HepG2 (cell line): ENCODE results near the gene DDN. TPM values are rescaled to one million over a fixed set of nuclear protein-coding genes. Genes with fewer than 3 reads are reported as not detected.

Source experiments
- ATAC-seq: fragments of 200-7000 bp; cut with Tn5 transposase; 3 replicates; pipeline ENCODE4 v1.9.1; 2020; ENCODE audit warnings: mild to moderate bottlenecking, moderate library complexity
- BruUV-seq: library from RNA; stranded (reverse); fragments of 400-500 nt; replicated peaks from 2 replicates; lab custom pipeline; 2021; lab: Mats Ljungman, UMichigan
- CTCF ChIA-PET: fragments of 300-600 bp; formaldehyde crosslinking; extraction: SDS; loops from one replicate; lab custom pipeline; 2021; ENCODE audit warnings: low total read pairs, inconsistent platforms, low intra/inter-chr PET ratio; lab: Yijun Ruan, JAX
- POLR2A ChIA-PET: fragments of 350-600 bp; sonication (Branson Sonifier 250); formaldehyde crosslinking; loops from one replicate; lab custom pipeline; 2020; ENCODE audit warnings: antibody characterized with exemption, inconsistent platforms; lab: Yijun Ruan, JAX
- DNase-seq: peaks from one replicate; pipeline ENCODE4 v3.0.0-alpha.2; 2015; ENCODE audit warnings: low spot score
- FAIRE-seq: peaks from 3 replicates; lab custom pipeline; 2011; peaks lifted over from hg19 to GRCh38; lab: Jason Lieb, UNC
- H2AFZ ChIP-seq: one replicate; pipeline ENCODE4 v1.6.1; 2011; ENCODE audit warnings: low read length, inconsistent platforms
- H3K27ac ChIP-seq: fragments of 300-600 bp; 3 replicates; pipeline ENCODE4 v1.8.0; 2011; ENCODE audit warnings: mixed run types, mild to moderate bottlenecking, mixed read lengths, low read length, inconsistent platforms; ENCODE audit not compliant: insufficient read depth; ENCODE audit errors: extremely low read length
- H3K27me3 ChIP-seq, 2 experiments: fragments of 200-600 bp in 1 of 2; 2 replicates in 1 of 2; 3 replicates in 1 of 2; pipeline versions ENCODE4 v1.6.0 to v1.8.0; 2011; ENCODE audit warnings: low read length in 2 of 2, mild to moderate bottlenecking in 2 of 2, moderate library complexity in 2 of 2, inconsistent platforms in 1 of 2; ENCODE audit not compliant: insufficient read depth in 2 of 2, control insufficient read depth in 1 of 2
- H3K36me3 ChIP-seq, 2 experiments: fragments of 200-600 bp in 1 of 2; replicated peaks in 1 of 2; 2 replicates in 1 of 2; 3 replicates in 1 of 2; pipeline versions ENCODE4 v1.5.1 to v1.8.0; 2011; ENCODE audit warnings: low read length in 2 of 2, inconsistent platforms in 1 of 2; ENCODE audit not compliant: insufficient read depth in 2 of 2, control insufficient read depth in 1 of 2
- H3K4me1 ChIP-seq: 2 replicates; pipeline ENCODE4 v1.5.1; 2012; ENCODE audit warnings: low read length, inconsistent platforms; ENCODE audit not compliant: insufficient read depth
- H3K4me2 ChIP-seq: 2 replicates; pipeline ENCODE4 v1.6.0; 2011; ENCODE audit warnings: low read depth, low read length, inconsistent platforms
- H3K4me3 ChIP-seq, 3 experiments: fragments of 200-600 bp in 1 of 3; sonication (generic), shearing (Covaris generic) in 1 of 3; replicated peaks in 1 of 3; 2 replicates each; pipeline ENCODE4 v1.5.1; 2011 to 2016; ENCODE audit warnings: low read length in 3 of 3, inconsistent platforms in 2 of 3, low read depth in 2 of 3, mild to moderate bottlenecking in 2 of 3, control low read depth in 1 of 3, mixed read lengths in 1 of 3; ENCODE audit not compliant: insufficient read depth in 1 of 3
- H3K79me2 ChIP-seq: one replicate; pipeline ENCODE4 v1.6.1; 2011; ENCODE audit warnings: low read length, inconsistent platforms; ENCODE audit not compliant: insufficient read depth
- H3K9ac ChIP-seq: 2 replicates; pipeline ENCODE4 v1.6.0; 2011; ENCODE audit warnings: mild to moderate bottlenecking, low read depth, low read length, inconsistent platforms; ENCODE audit not compliant: insufficient read depth
- H3K9me3 ChIP-seq: 2 replicates; pipeline ENCODE4 v1.5.1; 2012; ENCODE audit warnings: mild to moderate bottlenecking, low read length
- H4K20me1 ChIP-seq: 2 replicates; pipeline ENCODE4 v1.6.0; 2011; ENCODE audit warnings: inconsistent platforms, mild to moderate bottlenecking, low read length, moderate library complexity; ENCODE audit not compliant: insufficient read depth
- PAF1 ChIP-seq: IDR thresholded peaks from 2 replicates; pipeline ENCODE4 v1.6.1; 2016; ENCODE audit warnings: missing genetic modification reagents, missing compliant biosample characterization
- WGBS: methylation state at CpG from one replicate; pipeline ENCODE4 v1.1.6; 2017; ENCODE audit warnings: low lambda C conversion rate; 5-methylcytosine and 5-hydroxymethylcytosine counted together
- in situ Hi-C: cut with HindIII; loops from 2 replicates; pipeline ENCODE4 v1.10.0; 2017; ENCODE audit warnings: low pct_unique_long_range_greater_than_20kb; ENCODE audit not compliant: extremely low pct_ligation_motif_present
- intact Hi-C: fragments of 100-400 bp; cut with micrococcal nuclease; formaldehyde crosslinking; loops from one replicate; pipeline ENCODE4 v1.10.0; 2022; ENCODE audit not compliant: unreplicated experiment
- polyA plus RNA-seq, 8 experiments: library from polyadenylated mRNA; depleted of rRNA in 3 of 8; stranded (reverse) in 7 of 8; unstranded in 1 of 8; fragments of >200 nt; fragmentation: Illumina TruSeq in 4 of 8; extraction: Trizol in 4 of 8; gene quantifications; 2 replicates each; pipeline versions ENCODE4 v1.2.1 to v1.2.3, GENCODE V29; 2011 to 2016; ENCODE audit warnings: low read depth in 4 of 8, missing spikeins in 1 of 8, mixed read lengths in 1 of 8; ENCODE audit not compliant: insufficient read depth in 1 of 8
- total RNA-seq, 5 experiments: library from RNA; depleted of rRNA; stranded (reverse); fragments of >200 nt; fragmentation: Illumina TruSeq; extraction: Trizol; gene quantifications; 2 replicates each; pipeline ENCODE4 v1.2.3, GENCODE V29; 2016; ENCODE audit warnings: low read depth in 1 of 5
- TF ChIP-seq, protein P1 (sequence below): sonication (generic); formaldehyde crosslinking; IDR thresholded peaks from 2 replicates; pipeline ENCODE4 v1.9.0; 2021; ENCODE audit warnings: missing genetic modification reagents, borderline replicate concordance
- TF ChIP-seq, protein P2 (sequence below): IDR thresholded peaks from 2 replicates; pipeline ENCODE4 v1.6.1; 2018; ENCODE audit warnings: missing genetic modification reagents, mild to moderate bottlenecking, missing compliant biosample characterization
- TF ChIP-seq, protein P3 (sequence below): sonication (generic); formaldehyde crosslinking; IDR thresholded peaks from 2 replicates; pipeline ENCODE4 v1.4.0; 2020; ENCODE audit warnings: missing genetic modification reagents

DDN gene
- total and polyA plus RNA-seq, 2 of the 13 experiments (the other 11 are each of a cell fraction or from before 2014, with no cell fraction given), result 0.24 to 0.53 TPM

DNA sequence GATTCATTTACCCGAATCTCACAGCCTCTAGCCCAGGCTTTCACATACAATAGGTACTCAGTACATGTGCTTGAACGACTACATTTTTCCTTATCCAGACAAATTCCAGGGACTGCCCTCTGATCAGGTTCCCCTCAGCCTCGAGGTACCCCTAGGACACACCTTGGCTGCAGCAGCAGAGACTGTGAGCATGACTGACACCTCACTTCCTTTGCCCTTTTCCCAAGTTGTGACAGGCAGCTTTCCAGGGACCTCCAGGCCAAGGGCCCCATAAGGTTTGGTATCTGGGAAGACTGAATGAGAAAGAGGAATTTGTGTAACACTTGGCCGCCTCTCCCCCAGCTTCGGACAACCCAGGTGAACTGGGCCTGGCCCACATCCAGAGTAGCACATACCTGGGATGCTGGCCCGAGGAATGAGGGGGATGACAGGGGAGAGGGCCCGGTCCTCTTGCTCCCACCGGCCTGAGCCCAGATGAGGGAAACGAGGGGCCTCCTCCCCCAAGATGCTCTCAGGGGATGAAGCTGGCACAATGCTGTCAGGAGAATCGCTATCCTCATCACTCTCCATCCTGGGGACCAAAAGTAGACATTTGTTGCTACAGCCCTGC lies 29.6 kb upstream of the DDN start (continued):
- TF ChIP-seq, protein P1, sequence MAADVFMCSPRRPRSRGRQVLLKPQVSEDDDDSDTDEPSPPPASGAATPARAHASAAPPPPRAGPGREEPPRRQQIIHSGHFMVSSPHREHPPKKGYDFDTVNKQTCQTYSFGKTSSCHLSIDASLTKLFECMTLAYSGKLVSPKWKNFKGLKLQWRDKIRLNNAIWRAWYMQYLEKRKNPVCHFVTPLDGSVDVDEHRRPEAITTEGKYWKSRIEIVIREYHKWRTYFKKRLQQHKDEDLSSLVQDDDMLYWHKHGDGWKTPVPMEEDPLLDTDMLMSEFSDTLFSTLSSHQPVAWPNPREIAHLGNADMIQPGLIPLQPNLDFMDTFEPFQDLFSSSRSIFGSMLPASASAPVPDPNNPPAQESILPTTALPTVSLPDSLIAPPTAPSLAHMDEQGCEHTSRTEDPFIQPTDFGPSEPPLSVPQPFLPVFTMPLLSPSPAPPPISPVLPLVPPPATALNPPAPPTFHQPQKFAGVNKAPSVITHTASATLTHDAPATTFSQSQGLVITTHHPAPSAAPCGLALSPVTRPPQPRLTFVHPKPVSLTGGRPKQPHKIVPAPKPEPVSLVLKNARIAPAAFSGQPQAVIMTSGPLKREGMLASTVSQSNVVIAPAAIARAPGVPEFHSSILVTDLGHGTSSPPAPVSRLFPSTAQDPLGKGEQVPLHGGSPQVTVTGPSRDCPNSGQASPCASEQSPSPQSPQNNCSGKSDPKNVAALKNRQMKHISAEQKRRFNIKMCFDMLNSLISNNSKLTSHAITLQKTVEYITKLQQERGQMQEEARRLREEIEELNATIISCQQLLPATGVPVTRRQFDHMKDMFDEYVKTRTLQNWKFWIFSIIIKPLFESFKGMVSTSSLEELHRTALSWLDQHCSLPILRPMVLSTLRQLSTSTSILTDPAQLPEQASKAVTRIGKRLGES, result no peak
- TF ChIP-seq, protein P2, sequence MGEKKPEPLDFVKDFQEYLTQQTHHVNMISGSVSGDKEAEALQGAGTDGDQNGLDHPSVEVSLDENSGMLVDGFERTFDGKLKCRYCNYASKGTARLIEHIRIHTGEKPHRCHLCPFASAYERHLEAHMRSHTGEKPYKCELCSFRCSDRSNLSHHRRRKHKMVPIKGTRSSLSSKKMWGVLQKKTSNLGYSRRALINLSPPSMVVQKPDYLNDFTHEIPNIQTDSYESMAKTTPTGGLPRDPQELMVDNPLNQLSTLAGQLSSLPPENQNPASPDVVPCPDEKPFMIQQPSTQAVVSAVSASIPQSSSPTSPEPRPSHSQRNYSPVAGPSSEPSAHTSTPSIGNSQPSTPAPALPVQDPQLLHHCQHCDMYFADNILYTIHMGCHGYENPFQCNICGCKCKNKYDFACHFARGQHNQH (CRISPR knock-in tag), result no peak
- TF ChIP-seq, all 625 proteins: peak for 0

DNA sequence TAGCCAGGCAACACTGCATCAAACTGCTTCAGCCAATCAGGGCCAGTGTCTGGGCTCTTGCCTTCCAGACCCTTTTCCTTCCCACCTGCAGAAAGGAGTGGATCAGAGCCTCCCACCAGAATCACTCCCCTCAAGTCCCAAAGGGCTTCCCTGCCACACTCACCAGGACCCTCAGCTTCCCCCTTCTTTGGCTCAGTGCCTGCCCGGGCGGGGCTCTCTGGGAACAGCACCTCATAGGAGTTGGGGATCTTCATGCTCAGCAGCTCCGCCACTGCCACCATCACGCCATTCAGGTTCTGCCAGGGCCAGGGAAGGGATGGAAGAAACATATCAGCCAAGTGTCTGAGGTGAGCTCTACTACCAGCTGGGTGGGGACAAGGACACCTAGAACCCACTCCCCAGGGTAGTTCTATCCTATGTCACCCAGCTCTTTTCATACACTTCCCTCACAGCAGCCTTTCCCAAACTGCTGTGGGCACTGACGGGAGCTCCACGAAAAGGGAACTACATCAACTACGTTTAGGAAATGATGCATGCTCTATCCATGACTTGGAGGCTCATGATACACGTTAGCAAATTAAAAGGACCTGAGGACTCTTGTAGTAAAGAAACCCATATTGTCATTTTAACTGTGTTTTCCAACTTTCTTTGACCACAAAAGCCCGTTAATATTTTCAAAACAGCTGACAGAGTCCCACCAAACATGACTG lies 28.8 kb upstream of the DDN start:
- H3K27me3 ChIP-seq, result no peaks in the 10 kb centered on the region
- H3K79me2 ChIP-seq, result no peaks in the 10 kb centered on the region
- WGBS, result 96% methylated on average over 9 of the region's 9 CpGs
- no peaks in the 10 kb centered on the region for H4K20me1 ChIP-seq
- H3K9me3 ChIP-seq, result no peaks in the 10 kb centered on the region
- H3K4me3 ChIP-seq, result no peak overlapping the region
- no peak overlapping the region for H3K9ac ChIP-seq
- ChIA-PET POLR2A (no interaction called here), CTCF (no interaction called here)
- FAIRE-seq, result no peak
- no peak overlapping the region for H3K4me2 ChIP-seq
- no peak for DNase-seq
- peaks cover 37 to 88% of the 10 kb centered on the region in 2 experiments for H3K36me3 ChIP-seq
- H3K4me1 ChIP-seq, result no peaks in the 10 kb centered on the region
- H3K27ac ChIP-seq, result no peak overlapping the region
- no peak overlapping the region for H2AFZ ChIP-seq
- in situ Hi-C loops (no loop called here), intact Hi-C loops (no loop called here)
- no peak for ATAC-seq
- no TSS peak for BruUV-seq
- TF ChIP-seq, protein P3, sequence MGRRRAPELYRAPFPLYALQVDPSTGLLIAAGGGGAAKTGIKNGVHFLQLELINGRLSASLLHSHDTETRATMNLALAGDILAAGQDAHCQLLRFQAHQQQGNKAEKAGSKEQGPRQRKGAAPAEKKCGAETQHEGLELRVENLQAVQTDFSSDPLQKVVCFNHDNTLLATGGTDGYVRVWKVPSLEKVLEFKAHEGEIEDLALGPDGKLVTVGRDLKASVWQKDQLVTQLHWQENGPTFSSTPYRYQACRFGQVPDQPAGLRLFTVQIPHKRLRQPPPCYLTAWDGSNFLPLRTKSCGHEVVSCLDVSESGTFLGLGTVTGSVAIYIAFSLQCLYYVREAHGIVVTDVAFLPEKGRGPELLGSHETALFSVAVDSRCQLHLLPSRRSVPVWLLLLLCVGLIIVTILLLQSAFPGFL, result no peak
- TF ChIP-seq PAF1 (CRISPR knock-in tag), result no peak
- TF ChIP-seq, all 625 proteins: peak for 0
